NB4 (cell line): ENCODE measurements around the gene EFCAB6.

Source experiments
- DNase-seq: peaks from one replicate; pipeline ENCODE4 v3.0.0; 2010; ENCODE audit warnings: low read depth
- H3K4me3 ChIP-seq: one replicate; pipeline ENCODE4 v1.5.1; 2011; ENCODE audit warnings: mild to moderate bottlenecking, low read depth, low read length, moderate library complexity
- CTCF ChIP-seq: IDR thresholded peaks from one replicate; pipeline ENCODE4 v1.5.1; 2012; ENCODE audit warnings: low read depth, low read length
- MAX ChIP-seq: IDR thresholded peaks from 2 replicates; pipeline ENCODE4 v1.6.1; 2011; ENCODE audit warnings: low read depth, low read length
- MYC ChIP-seq: IDR thresholded peaks from 2 replicates; pipeline ENCODE4 v1.6.1; 2011; ENCODE audit warnings: low read depth, low read length
- POLR2A ChIP-seq: IDR thresholded peaks from 2 replicates; pipeline ENCODE4 v1.6.1; 2011; ENCODE audit warnings: mild to moderate bottlenecking; ENCODE audit not compliant: insufficient read length; ENCODE audit errors: extremely low read depth

The EFCAB6 gene

GRCh38 chr22:43811777-43812148, 342 bp downstream of the EFCAB6 start:
- peak overlapping the region; percentile 89 for H3K4me3 ChIP-seq
- TF ChIP-seq CTCF (no peak), POLR2A (no peak), MYC (no peak), MAX (no peak)
- DNase-seq = peak; percentile 18

- H3K4me3 ChIP-seq = no peak overlapping the region
- DNase-seq = no peak
- TF ChIP-seq CTCF = no peak
- no peak for TF ChIP-seq MAX
- TF ChIP-seq MYC = no peak
- TF ChIP-seq POLR2A = no peak
Observed at GRCh38 chr22:43802897-43803495, 9.1 kb downstream of the EFCAB6 start.

GRCh38 chr22:43800970-43801369, 11.1 kb downstream of the EFCAB6 start:
- H3K4me3 ChIP-seq = no peak overlapping the region
- TF ChIP-seq CTCF = no peak
- no peak for TF ChIP-seq POLR2A
- no peak for TF ChIP-seq MYC
- no peak for DNase-seq

- DNase-seq = no peak
- TF ChIP-seq MAX = no peak
- TF ChIP-seq CTCF = no peak
- TF ChIP-seq POLR2A = no peak
- no peak for TF ChIP-seq MYC
- no peak overlapping the region for H3K4me3 ChIP-seq
Observed at GRCh38 chr22:43798492-43798891, 13.6 kb downstream of the EFCAB6 start.

GRCh38 chr22:43796567-43796966, 15.5 kb downstream of the EFCAB6 start:
- no peak overlapping the region for H3K4me3 ChIP-seq
- TF ChIP-seq POLR2A = no peak
- TF ChIP-seq MAX = no peak
- no peak for TF ChIP-seq MYC
- TF ChIP-seq CTCF = no peak
- DNase-seq = peak; percentile 12

GRCh38 chr22:43795320-43795719, 16.8 kb downstream of the EFCAB6 start:
- TF ChIP-seq CTCF = no peak
- no peak for TF ChIP-seq POLR2A
- DNase-seq = no peak
- H3K4me3 ChIP-seq = no peak overlapping the region
